SU-DHL-6 (cell line): Measurements from ENCODE around the gene SRP19.
A peak's percentile ranks its signal among the peaks of the same experiment; 100 is the strongest.

Experiments used
- H2AFZ ChIP-seq: fragments of 200-600 bp; sonication (generic); 2 replicates; pipeline ENCODE4 v1.6.1; 2014; ENCODE audit warnings: low read depth, mild to moderate bottlenecking, moderate library complexity, mixed read lengths, antibody characterized with exemption, low read length; ENCODE audit not compliant: severe bottlenecking
- H3F3A ChIP-seq: fragments of 200-600 bp; shearing (Covaris generic); 2 replicates; pipeline ENCODE4 v1.6.0; 2016; ENCODE audit warnings: antibody characterized with exemption, mild to moderate bottlenecking; ENCODE audit not compliant: insufficient read depth
- H3K27ac ChIP-seq: fragments of 200-600 bp; sonication (generic); 2 replicates; pipeline ENCODE4 v1.5.1; 2016; ENCODE audit warnings: low read depth, mild to moderate bottlenecking, low read length, moderate library complexity, mixed read lengths
- H3K27me3 ChIP-seq: fragments of 200-600 bp; sonication (generic), shearing (Covaris generic); 2 replicates; pipeline ENCODE4 v1.6.0; 2014; ENCODE audit warnings: mild to moderate bottlenecking, low read length
- H3K36me3 ChIP-seq: fragments of 200-600 bp; sonication (generic); 2 replicates; pipeline ENCODE4 v1.6.1; 2014; ENCODE audit warnings: mild to moderate bottlenecking, low read length, mixed read lengths
- H3K4me2 ChIP-seq: fragments of 300-600, 200-600 bp; shearing (Covaris generic), sonication (generic); 2 replicates; pipeline ENCODE4 v1.6.0; 2014; ENCODE audit warnings: low read length, low read depth, mild to moderate bottlenecking; ENCODE audit not compliant: poor library complexity, severe bottlenecking
- H3K4me3 ChIP-seq: fragments of 200-600 bp; sonication (generic); 2 replicates; pipeline ENCODE4 v1.5.1; 2014; ENCODE audit warnings: antibody characterized with exemption, low read length, mild to moderate bottlenecking, mixed read lengths; ENCODE audit not compliant: insufficient read depth, poor library complexity, severe bottlenecking
- H3K79me2 ChIP-seq: fragments of 200-600 bp; sonication (generic); 2 replicates; pipeline ENCODE4 v1.6.1; 2014; ENCODE audit warnings: mild to moderate bottlenecking, low read length, moderate library complexity; ENCODE audit not compliant: insufficient read depth
- H3K9ac ChIP-seq: fragments of 200-600 bp; sonication (generic); 2 replicates; pipeline ENCODE4 v1.7.0; 2014; ENCODE audit warnings: mild to moderate bottlenecking, low read length
- H3K9me2 ChIP-seq: fragments of 200-600 bp; sonication (generic); replicated peaks from 2 replicates; pipeline ENCODE4 v1.6.1; 2014; ENCODE audit warnings: low read length; ENCODE audit not compliant: insufficient read depth
- H3K9me3 ChIP-seq: fragments of 200-600 bp; sonication (generic); 2 replicates; pipeline ENCODE4 v1.6.1; 2014; ENCODE audit warnings: low read length, mixed read lengths; ENCODE audit not compliant: insufficient read depth
- H4K20me1 ChIP-seq: fragments of 200-600 bp; sonication (generic); 2 replicates; pipeline ENCODE4 v1.6.1; 2014; ENCODE audit warnings: low read depth, mild to moderate bottlenecking, antibody characterized with exemption, low read length, moderate library complexity, mixed read lengths
- EZH2phosphoT487 ChIP-seq: fragments of 200-600 bp; sonication (generic), shearing (Covaris generic); conservative IDR thresholded peaks from 2 replicates; pipeline ENCODE4 v1.6.1; 2018; ENCODE audit warnings: mild to moderate bottlenecking, antibody characterized with exemption, low read length, moderate library complexity, mixed read lengths
- TF ChIP-seq, protein P1 (sequence below): fragments of 200-600 bp; sonication (generic); IDR thresholded peaks from one replicate; pipeline ENCODE4 v1.5.1; 2017; ENCODE audit warnings: antibody characterized with exemption, mild to moderate bottlenecking, low read length, moderate library complexity; ENCODE audit not compliant: insufficient read depth, poor library complexity, severe bottlenecking

Gene SRP19

DNA sequence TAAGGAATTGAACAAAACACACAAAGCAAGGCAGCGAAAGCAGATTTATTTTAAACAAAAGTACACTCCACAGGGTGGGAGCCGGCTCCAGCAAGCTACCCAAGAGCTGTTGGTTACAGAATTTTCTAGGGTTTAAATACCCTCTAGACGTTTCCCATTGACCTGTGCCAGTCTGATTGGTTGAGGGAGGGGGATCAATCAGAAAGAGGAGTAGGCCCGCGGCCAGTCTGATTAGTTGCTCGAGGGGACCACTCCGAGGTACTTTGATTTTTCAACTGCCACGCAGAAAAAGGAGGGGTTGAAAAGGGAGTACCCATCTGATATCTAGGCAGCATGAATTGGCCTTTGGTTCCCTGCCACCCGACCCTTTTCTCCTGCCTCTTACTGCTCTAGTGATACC, 998 bp downstream of the SRP19 start:
- no peak for TF ChIP-seq EZH2phosphoT487
- TF ChIP-seq, protein P1, sequence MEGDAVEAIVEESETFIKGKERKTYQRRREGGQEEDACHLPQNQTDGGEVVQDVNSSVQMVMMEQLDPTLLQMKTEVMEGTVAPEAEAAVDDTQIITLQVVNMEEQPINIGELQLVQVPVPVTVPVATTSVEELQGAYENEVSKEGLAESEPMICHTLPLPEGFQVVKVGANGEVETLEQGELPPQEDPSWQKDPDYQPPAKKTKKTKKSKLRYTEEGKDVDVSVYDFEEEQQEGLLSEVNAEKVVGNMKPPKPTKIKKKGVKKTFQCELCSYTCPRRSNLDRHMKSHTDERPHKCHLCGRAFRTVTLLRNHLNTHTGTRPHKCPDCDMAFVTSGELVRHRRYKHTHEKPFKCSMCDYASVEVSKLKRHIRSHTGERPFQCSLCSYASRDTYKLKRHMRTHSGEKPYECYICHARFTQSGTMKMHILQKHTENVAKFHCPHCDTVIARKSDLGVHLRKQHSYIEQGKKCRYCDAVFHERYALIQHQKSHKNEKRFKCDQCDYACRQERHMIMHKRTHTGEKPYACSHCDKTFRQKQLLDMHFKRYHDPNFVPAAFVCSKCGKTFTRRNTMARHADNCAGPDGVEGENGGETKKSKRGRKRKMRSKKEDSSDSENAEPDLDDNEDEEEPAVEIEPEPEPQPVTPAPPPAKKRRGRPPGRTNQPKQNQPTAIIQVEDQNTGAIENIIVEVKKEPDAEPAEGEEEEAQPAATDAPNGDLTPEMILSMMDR = no peak
- no peak overlapping the region for H3K27ac ChIP-seq
- H3K4me3 ChIP-seq = peak overlapping the region; percentile 99
- H3F3A ChIP-seq = peaks cover 5% of the 10 kb centered on the region
- H3K36me3 ChIP-seq = peaks cover 33% of the 10 kb centered on the region
- no peaks in the 10 kb centered on the region for H3K9me3 ChIP-seq
- peaks cover 41% of the 10 kb centered on the region for H3K79me2 ChIP-seq
- H3K27me3 ChIP-seq = no peaks in the 10 kb centered on the region
- H4K20me1 ChIP-seq = peaks cover 5% of the 10 kb centered on the region; the same call in 1 of the 2 replicates
- H3K9ac ChIP-seq = peak overlapping the region; percentile 91
- no peaks in the 10 kb centered on the region for H3K9me2 ChIP-seq
- H2AFZ ChIP-seq = no peak overlapping the region
- peak overlapping the region; percentile 97 for H3K4me2 ChIP-seq

GRCh38 chr5:112863549-112863948, 2.5 kb downstream of the SRP19 start:
- H3K9me3 ChIP-seq = no peaks in the 10 kb centered on the region
- H3K9me2 ChIP-seq = no peaks in the 10 kb centered on the region
- H3K27me3 ChIP-seq = no peaks in the 10 kb centered on the region
- H4K20me1 ChIP-seq = peaks cover 5% of the 10 kb centered on the region; the same call in 1 of the 2 replicates
- TF ChIP-seq EZH2phosphoT487 = no peak
- TF ChIP-seq, protein P1 = no peak
- no peak overlapping the region for H2AFZ ChIP-seq
- peaks cover 5% of the 10 kb centered on the region for H3F3A ChIP-seq
- H3K27ac ChIP-seq = no peak overlapping the region
- no peak overlapping the region for H3K4me3 ChIP-seq
- H3K36me3 ChIP-seq = peaks cover 44% of the 10 kb centered on the region
- H3K4me2 ChIP-seq = peak overlapping the region; percentile 97
- H3K79me2 ChIP-seq = peaks cover 41% of the 10 kb centered on the region
- H3K9ac ChIP-seq = no peak overlapping the region; the same call in 1 of the 2 replicates

DNA sequence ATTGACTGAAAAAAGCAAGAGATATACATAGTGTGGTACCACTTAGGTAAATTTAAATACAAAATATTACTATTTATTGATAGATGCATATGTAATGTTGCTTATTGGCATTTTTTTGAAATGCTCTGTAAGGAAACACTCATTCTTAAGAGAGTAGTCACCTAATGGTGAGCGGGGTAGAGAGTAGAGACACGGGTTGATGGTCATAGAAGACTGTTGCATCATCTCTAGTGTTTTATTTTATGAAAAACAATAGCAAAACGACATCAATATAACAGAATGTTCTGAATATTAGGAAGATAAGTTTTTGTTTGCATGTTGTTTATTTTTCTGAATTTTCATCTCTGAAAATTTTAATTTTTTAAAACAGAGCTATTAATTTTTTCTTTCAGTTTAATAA, 4.0 kb downstream of the SRP19 start:
- Histone ChIP-seq H3K36me3 (peaks cover 44% of the 10 kb centered on the region), H3K79me2 (peaks cover 41% of the 10 kb centered on the region), H3F3A (peaks cover 5% of the 10 kb centered on the region; the same call in 1 of the 2 replicates), H3K9me3 (no peaks in the 10 kb centered on the region), H2AFZ (no peak overlapping the region), H3K9me2 (no peaks in the 10 kb centered on the region), H4K20me1 (peaks cover 5% of the 10 kb centered on the region; the same call in 1 of the 2 replicates), H3K9ac (no peak overlapping the region), H3K27ac (no peak overlapping the region), H3K4me3 (no peak overlapping the region), H3K27me3 (no peaks in the 10 kb centered on the region), H3K4me2 (no peak overlapping the region)
- no peak for TF ChIP-seq EZH2phosphoT487
- TF ChIP-seq, protein P1 = no peak
